SKM-1 (cell line): Measurements from ENCODE around the gene TMEM258.

Experiments used
- DNase-seq: peaks from one replicate; lab custom pipeline; 2025; ENCODE audit not compliant: unreplicated experiment; lab: John Stamatoyannopoulos, UW

TMEM258 gene

DNA sequence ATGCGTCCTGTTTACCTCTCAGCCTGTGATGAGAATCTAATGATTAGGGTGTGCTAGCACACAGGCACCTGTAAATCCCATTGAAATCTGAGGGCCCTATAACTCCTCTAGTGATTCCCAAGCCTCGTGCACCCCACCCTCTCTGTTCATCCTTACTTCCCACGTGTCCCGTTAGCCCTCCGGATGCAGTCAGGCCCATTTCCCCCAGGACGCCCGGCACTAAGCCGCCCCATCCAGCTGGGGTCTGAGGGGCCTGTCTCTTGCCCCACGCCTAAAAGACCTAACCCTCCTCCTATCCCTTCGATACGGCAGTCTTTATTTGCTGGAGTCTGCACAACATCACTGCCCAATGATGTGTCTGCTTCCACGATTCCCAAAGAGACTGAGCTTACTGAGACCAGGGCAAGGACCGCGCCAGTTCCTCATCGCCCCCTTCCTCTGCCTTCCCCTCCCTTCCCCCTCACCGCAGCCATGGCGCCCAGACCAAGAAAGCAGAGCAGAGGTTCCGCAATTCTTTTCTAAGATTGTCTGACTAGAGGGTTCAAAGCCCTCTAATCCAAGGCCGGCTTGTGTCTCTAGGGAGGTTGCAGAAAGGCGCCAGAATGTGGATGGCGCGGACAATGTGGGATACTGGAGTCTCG, 34.7 kb upstream of the TMEM258 start:
- DNase-seq: no peak

DNA sequence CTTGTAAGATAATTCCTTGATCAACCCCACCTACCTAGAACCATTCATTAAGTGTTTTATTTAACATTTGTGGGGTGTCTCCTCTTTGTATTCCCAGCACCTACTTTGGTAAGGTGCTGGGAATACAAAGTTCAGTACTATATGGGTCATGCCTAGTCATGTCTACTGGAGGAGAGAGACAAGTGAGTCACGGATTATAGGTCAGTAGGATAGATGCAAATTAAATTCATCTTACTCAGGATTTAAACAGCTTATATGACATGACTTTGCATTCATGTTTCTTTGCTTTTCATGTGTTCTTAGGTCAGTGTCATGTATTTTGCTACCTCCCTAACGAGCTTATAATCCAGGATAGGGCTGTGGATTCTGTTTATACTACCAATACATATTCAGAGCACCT, 27.8 kb upstream of the TMEM258 start:
- no peak for DNase-seq

DNA sequence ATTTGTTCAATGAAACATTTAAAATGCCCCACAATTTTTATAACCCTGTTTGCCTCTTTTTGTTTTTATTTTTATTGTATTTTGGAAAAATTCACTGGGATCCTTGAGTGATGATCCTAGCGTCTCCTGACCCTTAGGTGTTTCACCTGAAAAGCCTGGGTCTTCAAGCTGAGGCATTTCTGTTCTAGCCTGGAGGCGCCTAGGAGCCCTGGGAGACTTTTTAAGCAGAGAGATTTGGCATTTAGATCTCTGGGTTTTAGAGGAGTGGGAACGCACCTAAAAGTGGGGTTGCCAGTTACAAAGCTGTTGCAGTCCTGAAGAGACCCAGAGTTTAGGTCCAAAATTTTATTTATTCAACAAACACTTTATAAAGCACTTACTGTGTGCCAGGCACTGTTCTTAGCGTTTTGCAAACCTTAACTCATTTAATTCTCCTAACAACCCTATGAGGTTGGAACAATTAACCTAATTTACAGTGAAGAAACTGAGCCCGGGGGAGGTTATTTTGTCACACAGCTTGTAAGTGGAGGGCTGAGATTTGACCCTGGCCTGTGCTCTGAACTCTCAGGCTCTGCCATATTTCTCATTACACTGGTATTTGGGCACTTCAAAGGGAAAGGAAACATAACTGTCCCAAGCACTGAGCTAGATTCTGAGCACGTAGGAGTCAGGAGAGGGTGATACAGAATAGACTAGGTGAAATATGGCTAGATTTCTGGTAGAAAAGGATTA, 25.2 kb upstream of the TMEM258 start:
- no peak for DNase-seq

DNA sequence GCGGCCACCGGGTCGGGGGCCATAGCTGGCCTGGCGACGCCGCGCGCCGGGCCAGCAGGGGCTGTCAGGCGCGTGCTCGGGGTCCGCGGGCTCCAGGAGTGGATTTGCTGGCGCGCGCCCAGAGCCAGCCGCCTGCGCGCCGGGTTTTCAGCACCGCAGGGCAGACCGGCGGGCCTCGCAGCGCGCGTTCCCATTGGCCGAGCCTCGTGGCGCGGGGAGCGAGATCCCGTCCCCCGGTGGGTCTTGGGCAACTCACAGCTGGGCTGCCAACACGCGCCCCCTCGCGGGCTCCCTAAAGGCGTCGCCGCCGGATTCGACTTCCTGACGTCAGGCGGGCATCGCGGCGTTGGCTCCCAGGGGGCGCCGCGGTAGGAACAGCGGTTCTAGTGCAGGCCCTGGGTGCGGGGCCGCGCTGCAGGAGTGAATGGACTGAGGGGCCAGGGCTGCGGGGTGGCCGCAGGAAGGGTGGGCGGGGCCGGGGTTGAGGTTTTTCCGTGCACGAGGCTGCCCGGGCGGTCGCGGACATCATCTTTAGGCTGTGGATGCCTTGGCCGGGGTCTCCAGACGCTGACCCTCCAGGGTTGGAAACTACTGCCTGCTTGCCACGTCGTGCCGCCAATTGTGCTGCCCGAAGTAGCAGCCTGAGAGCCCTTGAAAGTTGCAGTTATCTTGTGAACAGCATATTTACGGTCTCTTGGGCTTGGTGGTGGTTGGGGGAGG, 24.5 kb upstream of the TMEM258 start, which contains the start of gene FADS1:
Gene FADS1, minus strand, starts transcription at position 268 of the 720 bp plus-strand sequence. Its CDS starts 74 bp downstream, at position 194.
- peak; percentile 85 for DNase-seq

DNA sequence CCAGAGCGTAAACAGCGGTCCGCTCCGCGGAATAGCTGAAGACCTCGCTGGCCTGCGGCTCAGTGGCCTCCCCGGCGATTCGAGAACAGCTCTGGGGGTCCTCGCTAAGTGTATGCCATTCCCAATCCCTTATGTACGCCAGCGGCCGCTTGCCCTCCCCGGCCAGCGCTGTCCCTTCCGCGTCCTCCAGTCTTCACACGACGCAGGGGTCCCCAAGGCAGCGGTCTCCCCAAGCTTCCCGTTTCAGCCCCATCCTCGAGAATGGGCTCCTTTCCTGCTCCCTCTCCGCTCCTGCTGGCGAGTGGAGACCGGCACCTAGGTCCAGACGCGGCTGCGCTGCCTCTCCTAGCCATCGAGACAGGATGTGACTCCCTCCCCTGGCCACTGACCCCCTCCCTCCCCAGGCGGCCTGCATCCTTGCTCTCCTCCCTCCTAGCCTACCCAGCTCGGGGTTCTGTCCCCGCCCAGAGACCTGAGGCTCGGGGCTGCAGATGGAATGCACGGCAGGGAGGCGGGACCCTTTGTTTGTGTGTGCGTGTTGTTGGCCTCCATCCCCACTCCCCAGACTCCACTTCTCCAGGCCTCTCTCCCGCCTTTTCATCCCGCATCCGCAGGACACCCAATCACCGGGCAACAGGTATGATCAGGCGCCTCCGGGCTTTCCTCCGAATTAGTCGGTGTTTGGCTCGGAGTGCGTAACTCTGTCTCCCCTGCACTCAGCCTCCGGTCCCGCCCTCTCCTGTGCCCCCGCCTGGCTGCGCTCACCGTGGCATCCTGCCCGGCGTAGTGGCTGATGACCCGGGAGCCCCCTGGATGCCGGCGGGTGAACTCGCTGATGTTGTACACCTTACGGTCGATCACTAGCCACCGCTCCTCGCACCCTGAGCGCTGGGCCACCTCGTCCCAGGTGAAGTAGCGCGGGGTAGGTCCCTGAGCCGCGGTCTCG, 23.7 kb upstream of the TMEM258 start:
- DNase-seq: no peak

DNA sequence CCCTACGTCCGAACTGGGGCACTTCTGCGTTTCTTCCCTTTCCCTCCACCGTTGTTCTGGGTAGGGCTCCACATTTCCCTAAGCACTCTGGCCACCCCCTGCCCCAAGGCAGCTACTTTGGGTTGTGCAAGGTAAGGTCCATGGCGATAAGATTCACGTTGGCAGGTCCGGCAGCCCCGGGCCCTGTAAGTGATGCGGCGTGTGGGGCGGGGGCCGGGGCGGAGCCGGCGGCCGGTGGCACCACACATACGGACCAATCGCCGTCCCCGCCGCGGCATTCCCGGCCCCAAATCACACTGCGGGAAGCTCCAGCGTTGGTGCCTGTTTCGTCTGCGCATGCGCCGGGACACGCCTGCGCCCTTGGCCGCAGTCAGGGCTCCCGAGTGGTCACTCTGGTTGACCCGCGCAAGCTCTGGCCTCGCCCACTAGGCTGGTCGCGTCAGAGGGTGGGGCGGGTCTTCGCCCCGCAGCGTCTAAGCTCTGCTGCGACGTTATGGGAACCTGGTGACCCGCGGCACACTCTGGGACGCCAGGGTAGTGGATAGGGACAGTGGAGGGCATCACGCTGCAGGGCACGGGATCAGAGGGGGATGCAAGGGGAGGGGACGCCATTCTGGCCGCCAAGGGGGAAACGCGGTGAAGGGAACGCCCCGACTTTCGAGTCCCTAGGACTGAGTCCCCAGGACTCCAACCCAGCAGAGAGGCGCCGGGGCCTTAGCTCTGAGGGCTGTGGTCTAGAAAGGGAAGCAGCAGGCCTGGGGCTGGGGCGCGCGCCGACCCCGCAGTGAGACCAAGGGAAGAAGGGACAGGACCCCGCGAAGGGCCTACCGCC, 22.8 kb upstream of the TMEM258 start:
- DNase-seq: peak; percentile 34

DNA sequence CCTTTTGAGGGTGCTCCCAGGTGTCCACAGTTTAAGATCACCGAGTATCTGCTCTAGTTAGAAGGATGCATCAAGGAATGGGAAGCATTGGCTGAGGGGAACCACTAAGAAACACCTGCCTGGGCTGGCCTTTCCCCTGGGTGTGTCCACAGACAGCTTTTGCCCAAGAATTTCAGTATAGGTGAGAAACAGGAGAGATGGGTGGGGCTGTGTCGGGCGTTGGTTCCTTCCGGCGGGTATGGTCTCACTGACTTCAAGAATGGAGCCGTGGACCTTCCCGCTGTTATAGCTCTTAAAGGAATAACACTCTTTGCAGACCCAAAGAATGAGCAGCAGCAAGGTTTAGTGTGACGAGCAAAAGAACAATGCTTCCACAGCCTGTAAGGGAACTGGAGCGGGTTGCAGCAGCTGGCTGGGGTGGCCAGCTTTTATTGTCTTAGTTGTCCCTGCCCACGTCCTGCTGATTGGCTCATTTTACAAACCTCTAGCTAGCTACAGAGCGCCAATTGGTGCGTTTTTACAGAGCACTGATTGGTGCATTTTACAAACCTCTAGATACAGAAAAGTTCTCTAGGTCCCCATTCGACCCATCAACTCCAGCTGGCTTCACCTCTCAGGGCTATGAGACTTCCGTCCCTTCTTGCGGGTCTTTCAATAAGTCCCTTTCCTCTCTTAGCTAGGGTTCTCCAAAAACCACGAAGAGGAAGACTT, 22.0 kb upstream of the TMEM258 start:
- DNase-seq: no peak

DNA sequence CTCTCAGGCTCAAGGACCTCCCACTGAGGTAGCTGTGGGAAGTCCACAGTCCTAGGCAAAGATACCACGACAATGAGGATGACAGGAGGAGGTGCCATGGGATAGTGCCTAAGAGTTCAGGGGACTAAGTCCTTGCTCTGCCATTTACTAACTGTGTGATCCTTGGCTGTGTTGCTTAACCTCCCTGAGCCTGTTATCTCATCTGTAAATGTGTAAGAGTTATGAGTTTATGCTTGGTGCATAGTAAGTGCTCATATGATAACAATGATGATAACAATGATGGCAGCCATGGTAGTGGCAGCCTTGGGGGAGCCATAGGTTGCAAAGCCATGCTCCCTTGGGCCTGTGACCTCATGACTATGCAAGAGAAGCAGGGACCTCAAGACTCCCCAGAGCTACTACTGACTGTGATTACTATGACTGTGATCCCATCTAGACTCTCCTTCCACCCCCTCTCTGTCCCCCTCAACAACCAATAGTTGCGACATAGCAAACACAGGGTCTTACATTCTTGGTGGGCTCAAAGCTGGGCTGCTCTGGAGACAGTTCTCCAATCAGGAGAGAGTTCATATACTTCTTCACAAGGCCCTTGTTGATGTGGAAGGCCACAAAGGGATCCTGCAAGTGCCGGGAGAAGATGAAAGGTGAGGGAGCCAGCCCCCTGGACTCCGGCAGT, 20.5 kb upstream of the TMEM258 start:
- no peak for DNase-seq

DNA sequence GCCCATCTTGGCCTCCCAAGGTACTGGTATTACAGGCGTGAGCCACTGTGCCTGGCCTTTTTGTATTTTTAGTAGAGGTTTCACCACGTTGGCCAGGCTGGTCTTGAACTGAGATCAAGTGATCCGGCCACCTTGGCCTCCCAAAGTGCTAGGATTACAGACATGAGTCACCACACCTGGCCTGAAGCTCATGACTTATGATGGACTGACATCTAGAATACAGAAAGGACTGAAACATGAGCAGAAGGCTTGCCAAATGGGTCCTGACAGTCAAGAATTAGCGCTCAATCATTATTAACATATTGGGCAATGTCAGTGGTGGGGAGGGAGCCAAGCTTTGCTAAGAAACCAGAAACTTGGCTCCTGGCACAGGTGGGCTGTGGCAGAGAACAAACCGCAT, 19.4 kb upstream of the TMEM258 start:
- DNase-seq: no peak

DNA sequence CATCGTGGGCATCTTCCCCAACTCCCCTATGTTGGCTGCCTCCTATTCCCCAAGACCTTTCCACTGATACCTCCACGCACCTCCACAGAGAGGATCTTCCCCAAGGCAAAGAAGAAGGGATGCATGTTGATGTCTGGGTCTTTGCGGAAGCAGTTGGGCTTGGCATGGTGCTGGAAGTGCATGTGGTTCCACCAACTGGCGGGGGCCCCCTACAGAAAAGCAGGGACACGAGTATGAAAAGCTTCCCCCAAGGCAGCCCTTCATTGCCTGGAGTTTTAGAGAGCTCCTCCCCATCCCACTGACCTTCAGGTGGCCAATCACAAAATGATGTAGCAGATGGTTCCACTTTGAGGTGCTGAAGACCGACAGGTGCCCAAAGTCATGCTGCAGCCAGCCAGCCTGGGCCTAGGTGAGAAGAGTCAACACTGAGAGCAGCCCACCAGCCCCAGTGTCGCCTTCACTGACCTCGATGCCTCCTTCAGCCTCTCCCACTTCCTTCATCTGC, 18.3 kb upstream of the TMEM258 start:
- DNase-seq: no peak

DNA sequence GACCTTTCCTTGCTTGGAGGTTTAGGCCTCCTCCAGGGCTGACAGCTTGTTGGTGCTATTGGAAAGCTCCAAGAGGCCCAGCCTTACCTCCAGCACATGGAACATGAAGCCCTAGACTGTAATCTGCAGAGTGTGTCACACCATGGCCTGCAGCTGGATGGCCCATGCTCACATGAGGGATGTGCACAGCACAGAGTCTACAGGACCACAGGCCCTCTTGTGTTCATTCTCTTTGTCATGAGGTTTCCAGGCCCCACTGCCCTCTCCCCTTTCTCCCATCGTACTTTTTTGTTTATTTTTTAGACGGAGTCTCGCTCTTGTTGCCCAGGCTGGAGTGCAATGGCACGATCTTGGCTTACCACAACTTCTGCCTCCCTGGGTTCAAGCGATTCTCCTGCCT, 14.4 kb upstream of the TMEM258 start:
- DNase-seq: no peak

DNA sequence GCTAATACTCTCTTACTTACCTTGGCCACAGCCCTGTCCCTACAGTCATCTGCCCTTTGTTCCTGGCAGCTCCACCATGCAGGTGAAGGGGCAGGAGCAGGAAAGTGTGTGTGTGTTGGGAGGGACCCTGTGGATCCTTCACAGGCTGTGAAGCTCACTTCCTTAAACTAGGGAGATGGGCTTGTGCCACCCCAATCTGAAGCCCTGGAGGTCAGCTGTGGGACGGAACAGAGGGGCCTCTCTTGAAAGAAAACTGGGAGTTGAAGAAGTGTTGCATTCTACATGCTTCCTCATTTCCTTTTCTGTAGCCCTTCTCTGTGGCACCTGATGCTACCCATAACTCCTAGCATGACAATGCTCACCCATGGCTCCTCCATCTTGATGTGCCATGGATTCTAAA, 12.7 kb upstream of the TMEM258 start:
- no peak for DNase-seq

DNA sequence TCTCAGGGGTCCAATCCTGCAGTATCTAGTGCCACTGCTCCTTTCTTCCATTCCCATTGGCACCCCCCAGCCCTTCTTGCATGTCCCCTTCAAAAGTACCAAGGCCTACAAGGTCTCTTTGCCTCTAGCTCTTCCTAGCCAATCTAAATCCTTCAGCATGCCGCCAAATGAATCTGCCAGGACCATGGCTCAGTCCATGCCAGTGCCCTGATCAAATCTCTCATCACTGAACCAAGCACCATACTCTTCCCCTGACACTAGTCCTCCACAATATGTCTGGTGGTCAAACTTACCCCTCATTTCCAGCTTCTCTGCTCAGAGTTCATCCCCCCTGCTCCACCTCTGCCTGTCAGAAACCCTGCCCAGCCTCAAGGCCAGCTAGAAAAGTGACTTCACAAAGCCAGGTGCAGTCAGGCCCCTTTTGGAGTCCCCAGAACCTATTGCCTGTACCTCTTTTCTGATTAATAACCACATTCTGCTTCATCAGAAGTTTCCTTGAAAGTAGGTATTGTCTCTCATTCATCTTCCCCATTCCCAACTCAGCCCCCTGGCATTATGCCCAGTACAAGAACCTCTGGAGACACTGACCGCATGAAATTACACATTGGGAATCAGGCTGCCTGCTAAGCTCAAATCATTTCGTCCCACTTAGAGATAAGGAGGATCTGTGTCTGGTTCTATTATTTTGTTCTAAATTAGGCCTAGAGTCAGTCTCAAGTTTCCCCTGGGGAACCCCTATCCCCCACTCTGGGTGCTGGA, 11.7 kb upstream of the TMEM258 start:
- no peak for DNase-seq

DNA sequence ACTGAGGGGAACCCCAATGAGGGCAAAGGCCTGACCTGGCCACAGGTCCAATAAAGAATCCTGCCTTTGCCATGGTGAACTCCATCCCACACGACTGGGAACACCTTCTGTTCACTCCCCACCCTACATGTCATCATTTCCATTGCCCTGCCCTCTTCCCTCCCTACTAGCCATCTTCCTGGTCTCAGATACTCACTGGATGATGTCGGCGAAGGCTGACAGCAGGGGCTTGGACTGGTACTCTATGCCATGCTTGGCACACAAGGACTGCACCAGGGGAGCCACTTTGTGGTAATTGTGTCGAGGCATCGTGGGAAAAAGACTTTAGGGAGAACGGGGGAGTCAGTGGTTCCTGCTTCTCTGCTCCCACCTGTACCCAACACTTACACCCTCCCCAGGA, 10.2 kb upstream of the TMEM258 start:
- DNase-seq: no peak

DNA sequence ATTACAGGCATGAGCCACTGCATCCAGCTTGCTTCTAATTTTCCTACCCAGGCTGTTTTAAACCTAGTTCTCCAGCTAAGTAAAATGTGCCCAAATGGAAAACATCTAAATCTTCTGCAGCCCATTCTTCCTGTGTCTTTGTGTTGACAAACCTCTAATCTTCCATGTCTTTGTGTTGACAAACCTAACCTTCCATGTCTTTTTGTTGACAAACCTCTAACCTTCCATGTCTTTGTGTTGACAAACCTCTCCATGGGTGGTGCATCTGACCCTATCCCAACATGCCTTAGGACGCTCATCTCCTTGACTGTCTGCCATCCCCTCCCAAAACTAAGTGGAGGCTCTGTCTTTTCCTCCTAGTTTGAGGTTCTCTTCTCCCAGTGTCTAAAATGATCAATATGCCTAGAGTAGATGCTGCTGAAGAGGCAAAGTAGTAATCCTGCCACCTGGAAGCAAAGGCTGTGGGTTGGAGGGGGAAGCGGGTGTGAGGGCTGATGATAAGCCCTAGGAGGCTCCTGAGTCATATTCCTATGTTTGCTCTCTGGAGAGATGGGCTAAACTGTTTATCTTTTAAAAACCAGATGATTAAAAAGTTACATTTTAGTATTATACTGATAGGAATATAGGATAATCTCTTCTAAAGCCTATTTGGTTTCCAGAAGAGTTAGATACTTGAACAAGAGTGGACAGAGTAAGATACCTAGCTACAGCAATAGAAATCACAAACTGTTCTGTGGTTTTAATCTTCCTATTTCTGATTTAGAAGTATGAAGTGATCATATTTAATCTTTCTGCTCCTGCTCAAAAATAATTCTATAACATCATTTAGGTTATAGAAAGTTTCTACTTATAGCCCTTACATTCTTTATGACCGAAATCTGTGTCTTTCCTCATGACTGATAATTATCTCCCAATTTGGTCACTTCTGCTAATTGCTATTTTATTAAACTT, 8.2 kb upstream of the TMEM258 start:
- DNase-seq: no peak

DNA sequence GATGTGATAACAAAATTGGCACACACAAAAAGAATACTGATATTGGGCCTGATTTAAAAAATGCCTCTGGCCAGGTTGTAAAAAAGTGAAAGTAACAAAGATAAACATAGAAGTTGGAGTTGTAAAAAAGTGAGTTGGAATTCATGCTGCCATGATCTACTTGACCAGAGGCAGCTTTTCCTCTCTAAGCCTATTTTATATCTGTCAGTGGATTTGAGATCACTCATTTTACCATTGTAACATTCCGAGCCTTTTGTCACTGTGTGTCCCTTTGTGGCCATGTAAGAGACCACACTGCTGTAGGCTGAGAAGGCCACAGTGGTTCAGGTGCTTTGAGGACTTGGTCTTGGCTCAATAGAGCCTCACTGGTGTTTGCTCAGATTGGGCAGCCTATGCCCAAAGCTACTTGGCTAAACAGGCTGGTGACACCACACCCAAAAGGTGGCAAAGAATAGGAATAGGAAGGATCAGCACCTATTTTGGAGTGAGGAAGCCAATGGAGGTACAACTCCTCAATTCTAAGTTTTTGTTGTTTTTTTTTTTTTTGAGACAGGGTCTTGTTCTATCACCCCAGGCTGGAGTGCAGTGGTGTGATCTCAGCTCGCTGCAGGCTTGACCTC, 7.4 kb upstream of the TMEM258 start:
- no peak for DNase-seq
